Esophagus squamous epithelium (tissue), 4 donors: Measurements from ENCODE around the gene CALHM6.

Source experiments
- POLR2A ChIP-seq, 4 donors: fragments of 450-650 bp; IDR thresholded peaks; one replicate each; pipeline ENCODE4 v1.6.1; 2017; ENCODE audit warnings: antibody characterized with exemption in 4 of 4, mild to moderate bottlenecking in 4 of 4, moderate library complexity in 3 of 4
- TF ChIP-seq, protein P1 (sequence below), 6 experiments: fragments of 450-650 bp in 4 of 6; fragments of 200-600 bp in 2 of 6; sonication (generic) in 2 of 6; IDR thresholded peaks; one replicate each; pipeline ENCODE4 v1.5.1; 2016 to 2019; ENCODE audit warnings: antibody characterized with exemption in 6 of 6, mild to moderate bottlenecking in 4 of 6, moderate library complexity in 4 of 6

DNA sequence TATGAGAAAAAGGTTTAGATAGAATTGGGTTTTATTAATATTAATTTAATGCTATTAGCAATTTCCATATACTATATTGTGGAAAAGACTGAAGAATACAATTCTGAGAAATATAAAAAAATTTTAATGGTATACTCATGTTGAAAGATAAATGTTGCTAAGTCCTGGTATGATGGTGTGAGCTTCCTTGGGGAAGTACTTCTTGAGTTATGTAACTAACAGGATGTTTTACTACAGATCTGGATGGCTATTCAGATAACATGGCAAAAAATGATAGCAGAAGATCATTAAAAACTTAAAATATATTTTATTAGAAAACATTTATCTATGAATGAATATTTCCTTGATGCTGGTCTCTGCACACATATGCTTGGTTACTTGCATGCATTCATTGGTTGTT is 23.5 kb upstream of the CALHM6 start:
- TF ChIP-seq, protein P1, sequence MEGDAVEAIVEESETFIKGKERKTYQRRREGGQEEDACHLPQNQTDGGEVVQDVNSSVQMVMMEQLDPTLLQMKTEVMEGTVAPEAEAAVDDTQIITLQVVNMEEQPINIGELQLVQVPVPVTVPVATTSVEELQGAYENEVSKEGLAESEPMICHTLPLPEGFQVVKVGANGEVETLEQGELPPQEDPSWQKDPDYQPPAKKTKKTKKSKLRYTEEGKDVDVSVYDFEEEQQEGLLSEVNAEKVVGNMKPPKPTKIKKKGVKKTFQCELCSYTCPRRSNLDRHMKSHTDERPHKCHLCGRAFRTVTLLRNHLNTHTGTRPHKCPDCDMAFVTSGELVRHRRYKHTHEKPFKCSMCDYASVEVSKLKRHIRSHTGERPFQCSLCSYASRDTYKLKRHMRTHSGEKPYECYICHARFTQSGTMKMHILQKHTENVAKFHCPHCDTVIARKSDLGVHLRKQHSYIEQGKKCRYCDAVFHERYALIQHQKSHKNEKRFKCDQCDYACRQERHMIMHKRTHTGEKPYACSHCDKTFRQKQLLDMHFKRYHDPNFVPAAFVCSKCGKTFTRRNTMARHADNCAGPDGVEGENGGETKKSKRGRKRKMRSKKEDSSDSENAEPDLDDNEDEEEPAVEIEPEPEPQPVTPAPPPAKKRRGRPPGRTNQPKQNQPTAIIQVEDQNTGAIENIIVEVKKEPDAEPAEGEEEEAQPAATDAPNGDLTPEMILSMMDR (IDR thresholded peaks at IDR 0.05), result no peak
- no peak for TF ChIP-seq POLR2A (IDR thresholded peaks at IDR 0.05)
